SH-SY5Y (cell line): Measurements from ENCODE around the gene IGSF3.

Source experiments
- GATA2 ChIP-seq: IDR thresholded peaks from 2 replicates; pipeline ENCODE4 v1.6.1; 2011; ENCODE audit warnings: mild to moderate bottlenecking, low read depth, low read length
- GATA3 ChIP-seq: IDR thresholded peaks from 2 replicates; pipeline ENCODE4 v1.6.1; 2011; ENCODE audit warnings: low read depth, mild to moderate bottlenecking, low read length, moderate library complexity

DNA sequence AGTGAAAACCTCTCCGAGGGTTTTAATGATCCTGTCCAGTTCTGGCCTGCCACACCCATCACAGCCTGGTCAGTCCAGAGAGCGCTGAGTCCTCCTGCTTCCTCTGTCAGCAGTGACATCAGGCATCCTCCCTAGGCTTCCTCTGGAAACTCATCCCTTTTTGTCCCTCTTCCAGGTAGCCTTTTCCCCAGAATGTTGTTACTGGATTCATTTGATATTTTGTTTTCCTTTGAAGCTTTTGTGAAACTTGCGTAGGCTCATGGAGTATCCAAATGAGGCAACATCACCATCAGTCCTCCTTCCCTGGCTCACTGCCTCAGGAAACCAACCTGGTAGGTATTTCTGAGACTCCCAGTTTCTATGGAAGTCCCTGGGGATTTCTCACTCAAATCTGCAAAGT, 27.0 kb upstream of the IGSF3 start:
- TF ChIP-seq GATA2 (no peak), GATA3 (no peak)
